OCI-LY7 (cell line): ENCODE results near the gene TMEM247. TPM values are rescaled to one million over a fixed set of nuclear protein-coding genes. Genes with fewer than 3 reads are reported as not detected.

Source experiments
- BruUV-seq: library from RNA; stranded (reverse); fragments of 400-500 nt; replicated peaks from 2 replicates; lab custom pipeline; 2021; lab: Mats Ljungman, UMichigan
- CTCF ChIA-PET: fragments of 300-600 bp; sonication (Branson Sonifier 250); formaldehyde crosslinking; loops from one replicate; lab custom pipeline; 2022; ENCODE audit warnings: antibody characterized with exemption; ENCODE audit not compliant: unreplicated experiment; lab: Charles Lee
- POLR2A ChIA-PET: fragments of 300-600 bp; sonication (Branson Sonifier 250); formaldehyde crosslinking; loops from one replicate; lab custom pipeline; 2022; ENCODE audit warnings: antibody characterized with exemption; lab: Charles Lee
- DNase-seq: peaks from one replicate; pipeline ENCODE4 v3.0.0-alpha.2; 2015; ENCODE audit warnings: low spot score
- H2AFZ ChIP-seq: fragments of 200-600 bp; sonication (generic), shearing (Covaris generic); 2 replicates; pipeline ENCODE4 v1.6.1; 2014; ENCODE audit warnings: mild to moderate bottlenecking, antibody characterized with exemption, low read length, moderate library complexity
- H3K27ac ChIP-seq: fragments of 200-600 bp; sonication (generic); 2 replicates; pipeline ENCODE4 v1.5.1; 2014; ENCODE audit warnings: mixed run types, low read depth, mild to moderate bottlenecking, moderate library complexity, low read length, inconsistent platforms; ENCODE audit not compliant: poor library complexity, severe bottlenecking
- H3K36me3 ChIP-seq: fragments of 200-600 bp; sonication (generic); 2 replicates; pipeline ENCODE4 v1.6.1; 2014; ENCODE audit warnings: mild to moderate bottlenecking, antibody characterized with exemption, low read length, moderate library complexity, mixed read lengths; ENCODE audit not compliant: insufficient read depth
- H3K4me1 ChIP-seq: fragments of 200-600 bp; sonication (generic); 2 replicates; pipeline ENCODE4 v1.5.1; 2014; ENCODE audit warnings: mild to moderate bottlenecking, low read length; ENCODE audit not compliant: insufficient read depth, poor library complexity, severe bottlenecking
- H3K4me2 ChIP-seq: fragments of 200-600 bp; sonication (generic); 2 replicates; pipeline ENCODE4 v1.6.1; 2014; ENCODE audit warnings: mild to moderate bottlenecking, low read length
- H3K4me3 ChIP-seq: fragments of 200-600 bp; sonication (generic); 2 replicates; pipeline ENCODE4 v1.5.1; 2014; ENCODE audit warnings: mild to moderate bottlenecking, low read depth, low read length; ENCODE audit not compliant: poor library complexity, severe bottlenecking
- H3K79me2 ChIP-seq: fragments of 200-600 bp; sonication (generic); 2 replicates; pipeline ENCODE4 v1.6.1; 2016; ENCODE audit warnings: low read depth, mild to moderate bottlenecking, low read length, moderate library complexity, mixed read lengths; ENCODE audit not compliant: insufficient read depth
- H3K9me2 ChIP-seq: fragments of 200-600 bp; sonication (generic); 2 replicates; pipeline ENCODE4 v1.6.1; 2016; ENCODE audit warnings: mild to moderate bottlenecking, low read length, mixed read lengths; ENCODE audit not compliant: insufficient read depth
- H3K9me3 ChIP-seq: fragments of 200-600 bp; sonication (generic); 2 replicates; pipeline ENCODE4 v1.6.1; 2014; ENCODE audit warnings: mild to moderate bottlenecking, mixed run types, low read length, mixed read lengths
- H4K20me1 ChIP-seq: fragments of 200-600 bp; sonication (generic); 2 replicates; pipeline ENCODE4 v1.6.1; 2014; ENCODE audit warnings: mild to moderate bottlenecking, antibody characterized with exemption, low read length, moderate library complexity, mixed read lengths; ENCODE audit not compliant: insufficient read depth
- EZH2phosphoT487 ChIP-seq: fragments of 200-600 bp; sonication (generic); IDR thresholded peaks from 2 replicates; pipeline ENCODE4 v1.6.1; 2018; ENCODE audit warnings: low read depth, borderline replicate concordance, mild to moderate bottlenecking, mixed run types, antibody characterized with exemption, low read length, moderate library complexity, mixed read lengths
- intact Hi-C: fragments of 100-400 bp; cut with micrococcal nuclease; formaldehyde crosslinking; loops from one replicate; pipeline ENCODE4 v1.10.0; 2022; ENCODE audit not compliant: unreplicated experiment
- total RNA-seq, 2 experiments: library from RNA; depleted of rRNA in 1 of 2; stranded (reverse); fragments of >200 nt in 1 of 2; shearing (Covaris generic) in 1 of 2; gene quantifications; 2 replicates each; pipeline ENCODE4 v1.2.3, GENCODE V29; 2014 to 2022
- TF ChIP-seq, protein P1 (sequence below): fragments of 200-600 bp; sonication (generic); conservative IDR thresholded peaks from 2 replicates; pipeline ENCODE4 v1.5.1; 2014; ENCODE audit warnings: mild to moderate bottlenecking, antibody characterized with exemption, low read length, moderate library complexity, mixed read lengths

TMEM247 gene
- total RNA-seq, 2 experiments from 2014 or later: not detected

DNA sequence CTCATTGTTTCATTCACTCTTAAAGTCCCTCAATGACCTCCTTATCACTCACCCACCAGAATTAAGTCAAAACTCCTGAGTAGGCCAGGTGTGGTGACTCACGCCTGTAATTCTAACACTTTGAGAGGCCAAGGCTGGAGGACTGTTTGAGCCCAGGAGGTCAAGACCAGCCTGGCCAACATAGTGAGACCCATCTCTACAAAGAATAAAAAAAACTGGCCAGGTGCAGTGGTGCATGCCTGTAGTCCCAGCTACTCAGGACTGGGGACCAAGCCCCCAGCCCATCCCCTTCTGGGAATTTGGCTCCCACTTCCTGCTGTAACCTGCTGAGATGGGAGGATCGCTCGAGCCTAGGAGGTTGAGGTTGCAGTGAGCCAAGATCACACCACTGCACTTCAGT, 28.9 kb downstream of the TMEM247 start:
- Histone ChIP-seq H3K9me3 (no peaks in the 10 kb centered on the region), H3K9me2 (no peaks in the 10 kb centered on the region), H2AFZ (no peak overlapping the region), H3K4me1 (peaks cover 5% of the 10 kb centered on the region), H3K4me2 (no peak overlapping the region), H3K36me3 (no peaks in the 10 kb centered on the region), H3K27ac (no peak overlapping the region), H3K79me2 (no peaks in the 10 kb centered on the region), H4K20me1 (no peaks in the 10 kb centered on the region), H3K4me3 (no peak overlapping the region)
- TF ChIP-seq, protein P1, sequence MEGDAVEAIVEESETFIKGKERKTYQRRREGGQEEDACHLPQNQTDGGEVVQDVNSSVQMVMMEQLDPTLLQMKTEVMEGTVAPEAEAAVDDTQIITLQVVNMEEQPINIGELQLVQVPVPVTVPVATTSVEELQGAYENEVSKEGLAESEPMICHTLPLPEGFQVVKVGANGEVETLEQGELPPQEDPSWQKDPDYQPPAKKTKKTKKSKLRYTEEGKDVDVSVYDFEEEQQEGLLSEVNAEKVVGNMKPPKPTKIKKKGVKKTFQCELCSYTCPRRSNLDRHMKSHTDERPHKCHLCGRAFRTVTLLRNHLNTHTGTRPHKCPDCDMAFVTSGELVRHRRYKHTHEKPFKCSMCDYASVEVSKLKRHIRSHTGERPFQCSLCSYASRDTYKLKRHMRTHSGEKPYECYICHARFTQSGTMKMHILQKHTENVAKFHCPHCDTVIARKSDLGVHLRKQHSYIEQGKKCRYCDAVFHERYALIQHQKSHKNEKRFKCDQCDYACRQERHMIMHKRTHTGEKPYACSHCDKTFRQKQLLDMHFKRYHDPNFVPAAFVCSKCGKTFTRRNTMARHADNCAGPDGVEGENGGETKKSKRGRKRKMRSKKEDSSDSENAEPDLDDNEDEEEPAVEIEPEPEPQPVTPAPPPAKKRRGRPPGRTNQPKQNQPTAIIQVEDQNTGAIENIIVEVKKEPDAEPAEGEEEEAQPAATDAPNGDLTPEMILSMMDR: no peak
- TF ChIP-seq EZH2phosphoT487: no peak
- BruUV-seq: no TSS peak
- intact Hi-C loops: no loop called here
- CTCF ChIA-PET: no interaction called here
- DNase-seq: no peak
- POLR2A ChIA-PET: no interaction called here

DNA sequence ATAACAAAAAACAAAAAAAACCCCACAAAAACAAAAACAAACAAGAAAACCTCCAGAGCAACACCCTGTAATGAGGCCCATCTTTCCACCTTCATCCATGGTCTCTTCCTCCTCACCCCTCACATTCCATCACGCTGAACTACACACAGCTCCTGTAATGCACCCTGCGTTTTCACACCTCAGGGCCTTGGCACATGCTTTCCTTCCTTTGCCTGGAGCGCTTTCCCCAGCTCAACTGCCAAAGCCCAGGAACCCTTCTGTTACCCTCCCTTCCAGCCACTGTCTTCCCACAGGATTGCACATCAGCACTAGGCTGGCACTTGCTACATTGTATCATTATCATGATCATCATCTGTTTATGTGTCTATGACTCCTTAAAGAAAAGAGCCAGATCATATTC, 29.4 kb downstream of the TMEM247 start:
- Histone ChIP-seq H3K9me2 (no peaks in the 10 kb centered on the region), H3K4me3 (no peak overlapping the region), H3K9me3 (no peaks in the 10 kb centered on the region), H3K36me3 (no peaks in the 10 kb centered on the region), H2AFZ (no peak overlapping the region), H3K79me2 (no peaks in the 10 kb centered on the region), H3K4me1 (peaks cover 5% of the 10 kb centered on the region), H3K4me2 (no peak overlapping the region), H3K27ac (no peak overlapping the region), H4K20me1 (no peaks in the 10 kb centered on the region)
- intact Hi-C loops: no loop called here
- CTCF ChIA-PET: no interaction called here
- TF ChIP-seq, protein P1: no peak
- no peak for TF ChIP-seq EZH2phosphoT487
- BruUV-seq: no TSS peak
- POLR2A ChIA-PET: no interaction called here
- no peak for DNase-seq

DNA sequence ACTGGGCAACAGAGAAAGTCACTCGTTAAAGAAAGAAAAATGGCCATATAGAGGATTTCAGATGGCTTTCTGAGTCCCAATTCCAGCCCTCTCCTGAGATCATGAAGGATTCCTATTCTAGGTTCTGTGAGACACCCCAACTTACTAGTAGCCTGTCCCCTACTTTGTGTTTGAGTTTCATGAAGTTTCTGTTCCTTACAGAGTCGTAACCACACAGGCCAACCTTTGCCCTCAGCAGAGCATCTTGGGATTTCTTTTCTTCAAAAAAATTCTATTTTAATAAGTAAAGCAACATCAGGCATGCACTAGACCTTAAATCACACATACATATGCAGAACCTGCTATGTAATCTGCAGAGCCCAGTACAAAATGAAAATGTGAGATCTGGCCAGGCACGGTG, 30.4 kb downstream of the TMEM247 start:
- Histone ChIP-seq H3K36me3 (no peaks in the 10 kb centered on the region), H3K4me3 (no peak overlapping the region), H3K4me2 (no peak overlapping the region), H3K27ac (no peak overlapping the region), H4K20me1 (no peaks in the 10 kb centered on the region), H3K4me1 (peaks cover 5% of the 10 kb centered on the region), H3K9me2 (no peaks in the 10 kb centered on the region), H3K79me2 (no peaks in the 10 kb centered on the region), H3K9me3 (no peaks in the 10 kb centered on the region), H2AFZ (no peak overlapping the region)
- POLR2A ChIA-PET: no interaction called here
- BruUV-seq: no TSS peak
- DNase-seq: no peak
- intact Hi-C loops: no loop called here
- TF ChIP-seq, protein P1: no peak
- TF ChIP-seq EZH2phosphoT487: no peak
- CTCF ChIA-PET: no interaction called here
